ENCODE data around the gene TELO2.
"Not testable (repeated sequence)": the region's sequence is repeated elsewhere in the genome, so short reads cannot be mapped to it uniquely, and the experiment has no call there.

TELO2 gene

GRCh38 chr16:1474796-1475551 is 18.2 kb upstream of the TELO2 start, which contains the start of gene CLCN7:
TSS of gene CLCN7 (minus strand) at chr16:1475028. CDS start at chr16:1474974, 54 bp downstream.
- FAIRE-seq = no peak

GRCh38 chr16:1475552-1476114 is 17.5 kb upstream of the TELO2 start:
- FAIRE-seq = no peak
- no peak for DNase-seq (ENCODE audit: low spot score)

More at GRCh38 chr16:1474796-1475551, 18.2 kb upstream of the TELO2 start, which contains the start of gene CLCN7:
- DNase-seq (ENCODE audit: low spot score) = peak; percentile 67

DNA sequence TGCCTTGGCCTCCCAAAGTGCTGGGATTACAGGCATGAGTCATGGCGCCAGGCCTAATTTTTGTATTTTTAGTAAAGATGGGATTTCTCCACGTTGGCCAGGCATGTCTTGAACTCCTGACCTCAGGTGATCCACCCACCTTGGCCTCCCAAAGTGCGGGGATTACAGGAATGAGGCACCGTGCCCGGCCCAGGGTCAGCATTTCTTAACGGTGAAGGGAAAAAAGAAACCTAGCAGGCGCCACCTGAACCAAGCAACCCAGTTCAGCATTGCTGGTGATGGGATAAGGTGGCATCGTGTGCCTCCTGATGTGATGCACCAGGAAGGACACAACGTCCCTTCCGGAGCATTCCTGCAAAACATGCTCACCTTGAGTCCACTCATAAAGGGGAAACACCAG is 16.1 kb upstream of the TELO2 start:
- FAIRE-seq (no peak), DNase-seq (ENCODE audit: low spot score) (no peak)

- not testable (repeated sequence) for FAIRE-seq; DNase-seq (ENCODE audit: low spot score)
These were observed 14.2 kb upstream of the TELO2 start for GRCh38 chr16:1478937-1479336.

DNA sequence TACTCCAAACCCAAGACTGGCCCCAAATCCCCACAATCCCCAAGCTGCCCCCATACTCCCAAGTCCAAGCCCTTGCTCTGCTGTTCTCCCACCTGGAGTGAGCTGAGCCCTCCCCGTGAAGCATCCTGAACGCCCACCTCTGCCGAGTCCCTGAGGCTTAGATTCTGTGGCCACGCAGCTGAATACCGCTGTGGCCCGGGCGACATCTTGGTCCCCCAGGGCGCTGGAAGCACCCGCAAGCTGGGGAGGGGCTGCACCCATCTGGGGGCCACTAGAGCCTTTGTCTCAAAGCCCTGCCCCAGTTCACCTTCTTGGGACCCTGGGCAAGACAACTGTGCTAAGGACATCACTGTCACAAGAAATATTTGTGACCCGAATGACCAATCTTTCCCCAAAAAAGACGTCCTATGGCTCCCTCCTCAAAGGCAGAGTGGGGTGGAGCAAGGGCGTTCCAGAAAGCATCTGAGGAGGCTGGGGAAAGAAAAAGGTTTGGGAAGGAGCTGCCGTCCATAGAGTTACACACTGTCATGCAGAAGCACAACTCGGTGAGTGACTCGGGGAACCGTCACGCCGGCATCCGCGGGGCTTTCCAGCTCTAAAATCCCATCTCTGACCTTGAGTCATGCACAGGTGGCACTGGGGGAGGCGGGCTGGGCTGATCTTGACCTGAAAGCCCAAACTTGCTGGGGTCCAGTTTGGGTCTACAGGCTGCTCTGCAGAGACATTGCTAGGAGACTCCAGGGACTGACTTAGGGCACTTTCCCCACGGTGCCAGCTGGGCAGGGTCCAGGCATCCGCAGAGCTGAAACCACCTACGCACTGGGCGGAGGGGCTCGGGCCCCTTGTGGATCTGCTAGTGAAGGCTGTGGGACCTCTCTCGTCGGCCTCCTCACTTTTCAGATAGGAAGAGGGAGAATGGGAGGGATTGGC is 11.0 kb upstream of the TELO2 start:
- peak; percentile 73 for DNase-seq (ENCODE audit: low spot score)
- FAIRE-seq = peak; percentile 73

DNA sequence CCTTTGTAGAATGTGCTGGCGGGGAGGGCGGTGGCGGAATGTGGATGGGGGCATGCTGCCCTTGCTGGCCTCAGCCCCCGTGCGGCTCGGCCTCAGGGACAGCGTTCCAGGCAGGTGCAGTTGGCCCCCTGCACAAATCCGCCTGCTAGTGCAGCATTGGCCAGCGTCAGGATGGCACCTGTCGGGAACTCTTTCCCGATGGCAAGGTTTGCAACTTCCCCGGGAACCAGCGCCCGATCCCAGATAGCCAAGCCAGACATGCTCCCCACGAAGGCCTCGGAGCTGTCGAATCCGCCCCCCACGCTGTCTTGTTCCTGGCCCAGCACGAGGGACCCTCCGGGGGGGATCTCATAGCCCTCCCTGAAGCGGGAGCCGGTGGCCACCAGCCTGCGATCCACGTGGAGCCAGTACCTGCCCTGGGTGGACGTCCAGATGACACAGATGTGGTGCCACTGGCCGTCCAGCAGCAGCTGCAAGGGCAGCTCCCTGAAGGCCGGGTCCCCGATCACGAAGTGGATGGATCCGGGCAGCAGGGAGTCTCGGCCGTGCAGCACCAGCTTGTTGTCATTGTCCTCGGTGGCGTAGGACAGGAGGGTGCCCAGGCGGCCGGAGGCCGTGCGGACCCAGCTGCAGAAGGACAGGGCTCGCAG is 7.2 kb upstream of the TELO2 start:
- FAIRE-seq = no peak
- no peak for DNase-seq (ENCODE audit: low spot score)

DNA sequence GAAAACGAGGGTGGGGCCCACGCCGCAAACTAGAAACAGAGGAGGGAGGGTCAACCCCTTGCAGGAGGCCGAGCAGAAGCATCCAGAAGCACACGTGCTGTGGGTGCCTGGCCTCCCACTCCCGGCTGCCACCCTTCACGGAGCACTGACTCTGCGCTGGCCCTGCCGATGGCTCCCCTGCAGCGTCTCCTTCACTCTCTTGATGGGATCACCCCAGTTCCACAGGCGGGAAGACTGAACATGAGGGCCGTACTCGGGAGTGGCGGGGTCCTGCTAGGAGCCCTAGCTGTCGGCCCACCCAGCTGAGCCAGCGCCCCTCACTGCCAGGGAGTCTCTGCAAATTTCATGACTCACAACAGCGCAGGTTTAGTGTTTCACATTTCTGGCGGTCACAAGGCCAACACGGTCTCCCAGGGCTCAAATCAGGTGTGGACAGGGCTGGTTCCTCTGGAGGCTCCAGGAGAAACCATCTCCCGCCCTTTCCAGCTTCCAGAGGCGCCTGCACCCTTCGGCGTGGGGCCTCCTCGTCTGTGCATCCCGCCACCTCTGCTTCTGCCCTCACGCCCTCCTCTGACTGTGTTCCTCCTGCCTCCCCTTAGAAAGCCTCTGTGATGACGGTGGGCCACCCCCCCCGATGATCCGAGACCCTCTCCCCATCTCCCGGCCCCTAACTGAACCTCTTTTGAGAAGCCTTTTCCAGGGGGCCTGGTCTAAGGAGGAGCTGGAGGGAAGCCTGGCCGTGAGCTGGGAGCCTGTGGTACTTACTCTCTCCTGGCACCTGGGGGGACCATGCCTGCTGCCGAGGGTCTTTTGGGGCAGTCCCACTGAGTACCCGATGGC is 6.4 kb upstream of the TELO2 start:
- FAIRE-seq = no peak
- no peak for DNase-seq (ENCODE audit: low spot score)

GRCh38 chr16:1487395-1488053 is 5.6 kb upstream of the TELO2 start:
- no peak for FAIRE-seq
- no peak for DNase-seq (ENCODE audit: low spot score)

DNA sequence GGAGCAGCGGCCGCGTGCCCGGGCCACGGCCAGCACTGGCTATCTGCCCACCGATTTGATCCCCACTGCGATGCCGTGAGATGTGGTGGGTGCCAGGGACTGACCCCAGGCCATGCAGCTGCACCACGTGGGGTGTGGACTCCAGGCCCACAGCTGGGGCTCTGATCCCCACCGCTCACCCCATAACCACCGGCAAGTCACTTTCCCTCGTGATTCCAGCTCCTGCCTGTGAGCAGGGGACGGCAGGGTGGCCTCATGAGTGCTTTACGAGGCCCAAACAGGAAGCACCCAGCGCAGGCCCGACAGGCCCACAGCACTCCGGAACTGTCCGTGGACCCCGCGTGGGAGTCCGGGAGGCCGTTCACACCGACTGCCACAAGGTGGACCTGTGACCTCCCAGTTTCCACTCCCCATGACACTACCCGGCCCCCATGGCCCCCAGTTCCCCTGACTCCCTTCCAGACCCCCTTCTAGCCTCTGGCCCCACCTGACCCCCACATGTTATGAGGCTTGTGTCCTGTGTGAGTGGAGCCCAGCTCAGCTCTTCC is 5.0 kb upstream of the TELO2 start:
- FAIRE-seq (no peak), DNase-seq (ENCODE audit: low spot score) (no peak)

- DNase-seq (ENCODE audit: low spot score) (no peak), FAIRE-seq (no peak)
These were observed 4.5 kb upstream of the TELO2 start, which contains the start of gene PTX4 for GRCh38 chr16:1488619-1489018. TSS of gene PTX4 (minus strand) at chr16:1488944. CDS start at chr16:1488909, 35 bp downstream.

DNA sequence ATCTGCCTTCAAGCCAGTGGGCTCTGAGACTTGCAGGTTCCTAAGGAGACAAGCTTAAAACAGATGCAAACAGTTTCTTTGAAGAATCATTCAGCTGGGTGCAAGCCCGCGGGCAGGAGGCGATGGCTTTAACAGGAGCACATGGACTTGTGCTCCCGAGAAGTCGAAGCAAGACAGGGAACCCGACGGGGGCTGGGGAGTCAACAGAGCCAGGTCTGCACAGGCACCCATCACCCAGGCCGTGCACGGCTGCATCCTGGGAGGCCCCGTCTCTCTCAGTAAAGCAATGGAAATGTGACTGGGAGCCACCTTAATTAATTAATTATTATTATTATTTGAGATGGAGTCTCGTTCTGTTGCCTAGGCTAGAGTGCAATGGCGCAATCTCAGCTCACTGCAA is 4.1 kb upstream of the TELO2 start:
- FAIRE-seq (no peak), DNase-seq (ENCODE audit: low spot score) (no peak)

GRCh38 chr16:1491327-1491726 is 1.8 kb upstream of the TELO2 start:
- DNase-seq (ENCODE audit: low spot score) (no peak), FAIRE-seq (no peak)

GRCh38 chr16:1492082-1492922 is 858 bp upstream of the TELO2 start:
- FAIRE-seq (no peak), DNase-seq (ENCODE audit: low spot score) (no peak)

DNA sequence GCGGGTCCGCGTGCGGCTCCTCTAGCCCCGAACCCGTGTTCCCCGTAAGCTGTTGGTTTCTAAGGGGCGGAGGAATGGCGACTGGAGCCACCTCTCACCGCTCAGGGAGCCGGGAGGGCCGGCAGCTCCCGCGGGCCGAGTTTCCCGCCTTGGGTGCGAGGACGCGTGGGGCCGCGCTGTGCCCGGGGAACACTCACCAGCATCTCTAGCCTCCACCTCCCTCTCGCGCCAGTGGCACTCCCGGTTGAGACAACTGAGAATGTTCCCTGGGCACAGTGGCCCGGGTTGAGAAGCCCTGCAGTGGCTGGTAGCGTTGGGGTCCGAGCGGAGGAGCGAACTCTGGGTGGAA is 560 bp downstream of the TELO2 start:
- DNase-seq (ENCODE audit: low spot score) (no peak), FAIRE-seq (no peak)

DNA sequence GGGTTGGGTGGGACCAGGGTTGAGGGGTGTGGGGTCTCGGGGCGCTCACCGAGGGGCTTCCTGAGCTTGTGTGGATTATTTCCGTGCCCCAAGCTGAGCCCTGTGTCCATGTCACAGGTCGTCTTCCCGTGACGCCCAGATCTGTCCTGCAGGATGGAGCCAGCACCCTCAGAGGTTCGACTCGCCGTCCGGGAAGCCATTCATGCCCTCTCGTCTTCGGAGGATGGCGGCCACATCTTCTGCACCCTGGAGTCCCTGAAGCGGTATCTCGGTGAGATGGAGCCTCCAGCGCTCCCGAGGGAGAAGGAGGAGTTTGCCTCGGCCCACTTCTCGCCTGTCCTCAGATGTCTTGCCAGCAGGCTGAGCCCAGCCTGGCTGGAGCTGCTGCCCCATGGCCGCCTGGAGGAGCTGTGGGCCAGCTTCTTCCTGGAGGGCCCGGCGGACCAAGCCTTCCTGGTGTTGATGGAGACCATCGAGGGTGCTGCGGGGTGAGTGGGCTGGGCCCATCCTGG is 1.0 kb downstream of the TELO2 start:
- FAIRE-seq = no peak

GRCh38 chr16:1494711-1495110 is 1.6 kb downstream of the TELO2 start:
- FAIRE-seq (no peak), DNase-seq (ENCODE audit: low spot score) (no peak)

More for the DNA sequence above, 1.0 kb downstream of the TELO2 start:
- DNase-seq (ENCODE audit: low spot score) = peak; percentile 46

DNA sequence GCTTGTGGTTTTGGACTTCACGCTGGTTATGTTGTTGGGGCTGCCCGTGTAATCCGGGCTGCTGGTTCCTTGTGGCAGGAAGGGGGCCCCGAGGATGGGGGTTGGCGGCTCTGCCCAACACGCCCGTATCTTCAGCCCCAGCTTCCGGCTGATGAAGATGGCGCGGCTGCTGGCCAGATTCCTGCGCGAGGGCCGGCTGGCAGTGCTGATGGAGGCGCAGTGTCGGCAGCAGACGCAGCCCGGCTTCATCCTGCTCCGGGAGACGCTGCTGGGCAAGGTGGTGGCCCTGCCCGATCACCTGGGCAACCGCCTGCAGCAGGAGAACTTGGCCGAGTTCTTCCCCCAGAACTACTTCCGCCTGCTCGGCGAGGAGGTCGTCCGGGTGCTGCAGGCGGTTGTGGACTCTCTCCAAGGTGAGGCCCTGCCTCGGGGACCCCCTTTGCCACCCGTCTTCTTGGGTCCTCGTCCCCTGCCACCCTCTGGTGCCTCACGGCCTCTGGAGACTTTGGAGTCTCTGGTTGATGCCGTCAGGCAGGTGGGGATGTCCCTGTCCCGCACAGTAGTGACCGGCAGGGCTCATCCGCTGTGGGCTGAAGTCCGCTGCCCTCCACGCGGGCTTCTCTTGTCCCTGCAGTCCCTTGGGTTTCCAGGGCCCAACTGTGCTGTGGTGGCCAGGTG is 2.2 kb downstream of the TELO2 start:
- FAIRE-seq (no peak), DNase-seq (ENCODE audit: low spot score) (no peak)

GRCh38 chr16:1495889-1496262 is 2.7 kb downstream of the TELO2 start:
- no peak for FAIRE-seq
- no peak for DNase-seq (ENCODE audit: low spot score)
